HG02759 (cell line): ENCODE measurements around the gene CMIP.

Experiments used
- ATAC-seq: cut with Tn5 transposase; IDR thresholded peaks from one replicate; pipeline ENCODE4 v1.9.1; 2021; ENCODE audit warnings: mild to moderate bottlenecking, moderate library complexity; ENCODE audit not compliant: unreplicated experiment

CMIP gene

GRCh38 chr16:81562174-81562849 lies 117.7 kb downstream of the CMIP start:
- no peak for ATAC-seq

GRCh38 chr16:81562926-81563325 lies 118.3 kb downstream of the CMIP start:
- no peak for ATAC-seq

- ATAC-seq, result no peak
These were observed 119.9 kb downstream of the CMIP start for GRCh38 chr16:81564421-81564911.

- no peak for ATAC-seq
These were observed 120.9 kb downstream of the CMIP start for GRCh38 chr16:81565321-81566028.

- ATAC-seq, result no peak
These were observed 121.7 kb downstream of the CMIP start for GRCh38 chr16:81566086-81567007.

- no peak for ATAC-seq
These were observed 122.5 kb downstream of the CMIP start for GRCh38 chr16:81567087-81567486.

GRCh38 chr16:81567987-81568748 lies 123.6 kb downstream of the CMIP start:
- ATAC-seq, result no peak

GRCh38 chr16:81568749-81569087 lies 124.1 kb downstream of the CMIP start:
- no peak for ATAC-seq

GRCh38 chr16:81569361-81570034 lies 124.9 kb downstream of the CMIP start:
- ATAC-seq, result no peak

- ATAC-seq, result no peak
These were observed 125.7 kb downstream of the CMIP start for GRCh38 chr16:81570151-81570846.

- no peak for ATAC-seq
These were observed 126.6 kb downstream of the CMIP start for GRCh38 chr16:81571175-81571574.

GRCh38 chr16:81571592-81572385 lies 127.2 kb downstream of the CMIP start:
- no peak for ATAC-seq

GRCh38 chr16:81572386-81573144 lies 128.0 kb downstream of the CMIP start:
- ATAC-seq, result no peak

- no peak for ATAC-seq
These were observed 129.0 kb downstream of the CMIP start for GRCh38 chr16:81573533-81574020.

GRCh38 chr16:81574168-81574567 lies 129.6 kb downstream of the CMIP start:
- ATAC-seq, result no peak

GRCh38 chr16:81575307-81575706 lies 130.7 kb downstream of the CMIP start:
- ATAC-seq, result no peak

GRCh38 chr16:81575834-81576233 lies 131.2 kb downstream of the CMIP start:
- no peak for ATAC-seq

GRCh38 chr16:81576696-81577095 lies 132.1 kb downstream of the CMIP start:
- no peak for ATAC-seq
